HG03066 (cell line): ENCODE measurements around the gene RAB9A.
"Not testable (repeated sequence)": the region's sequence is repeated elsewhere in the genome, so short reads cannot be mapped to it uniquely, and the experiment has no call there.

Experiments
- ATAC-seq: cut with Tn5 transposase; IDR thresholded peaks from one replicate; pipeline ENCODE4 v1.9.1; 2021; ENCODE audit warnings: low read depth; ENCODE audit not compliant: unreplicated experiment

Gene RAB9A, protein sequence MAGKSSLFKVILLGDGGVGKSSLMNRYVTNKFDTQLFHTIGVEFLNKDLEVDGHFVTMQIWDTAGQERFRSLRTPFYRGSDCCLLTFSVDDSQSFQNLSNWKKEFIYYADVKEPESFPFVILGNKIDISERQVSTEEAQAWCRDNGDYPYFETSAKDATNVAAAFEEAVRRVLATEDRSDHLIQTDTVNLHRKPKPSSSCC

DNA sequence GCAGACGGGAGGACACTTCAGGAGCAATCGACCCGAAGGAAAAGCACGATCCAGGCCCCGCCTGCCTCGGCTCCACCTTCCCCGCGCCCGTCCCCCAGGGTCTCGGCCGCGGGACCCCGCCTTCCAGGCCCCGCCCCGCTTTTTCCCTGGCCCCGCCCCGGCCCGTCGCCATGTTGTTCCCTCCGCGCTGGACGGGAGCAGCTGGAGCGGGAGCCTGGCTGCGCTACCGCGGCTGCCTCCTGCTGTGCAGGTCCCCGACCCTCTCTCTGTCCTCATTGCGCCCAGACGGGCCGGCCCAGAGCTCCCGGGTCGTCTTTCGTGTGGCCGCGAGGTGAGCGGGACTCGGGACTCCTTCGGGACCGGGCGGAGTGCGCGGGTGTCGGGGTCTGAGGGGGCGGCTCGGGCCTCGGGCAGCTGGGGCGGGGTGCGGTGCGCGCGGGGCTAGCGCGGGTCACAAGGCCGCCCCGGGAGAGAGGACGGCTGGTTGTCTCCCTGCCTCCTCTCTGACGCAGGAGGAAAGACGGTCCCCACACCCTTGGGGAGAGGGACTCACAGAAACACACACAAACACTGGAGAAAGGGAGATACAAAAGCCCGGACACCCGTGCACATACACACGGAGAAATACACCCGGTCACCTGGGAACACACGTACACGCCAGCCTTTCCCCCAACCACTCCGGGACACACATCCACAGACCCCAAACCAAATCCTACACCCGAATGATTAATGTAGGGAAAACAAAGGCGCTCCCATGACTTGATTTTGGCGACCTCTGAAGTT lies at the start of gene RAB9A:
Gene RAB9A, plus strand, starts transcription at position 171 of the 783 bp plus-strand sequence. CDS start 19,619 bp downstream, outside the sequence.
- peak; percentile 78 for ATAC-seq

DNA sequence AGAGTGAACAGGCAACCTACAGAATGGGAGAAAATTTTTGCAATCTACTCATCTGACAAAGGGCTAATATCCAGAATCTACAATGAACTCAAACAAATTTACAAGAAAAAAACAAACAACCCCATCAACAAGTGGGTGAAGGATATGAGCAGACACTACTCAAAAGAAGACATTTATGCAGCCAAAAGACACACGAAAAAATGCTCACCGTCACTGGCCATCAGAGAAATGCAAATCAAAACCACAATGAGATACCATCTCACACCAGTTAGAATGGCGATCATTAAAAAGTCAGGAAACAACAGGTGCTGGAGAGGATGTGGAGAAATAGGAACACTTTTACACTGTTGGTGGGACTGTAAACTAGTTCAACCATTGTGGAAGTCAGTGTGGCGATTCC lies 47.2 kb upstream of the RAB9A start:
- not testable (repeated sequence) for ATAC-seq

DNA sequence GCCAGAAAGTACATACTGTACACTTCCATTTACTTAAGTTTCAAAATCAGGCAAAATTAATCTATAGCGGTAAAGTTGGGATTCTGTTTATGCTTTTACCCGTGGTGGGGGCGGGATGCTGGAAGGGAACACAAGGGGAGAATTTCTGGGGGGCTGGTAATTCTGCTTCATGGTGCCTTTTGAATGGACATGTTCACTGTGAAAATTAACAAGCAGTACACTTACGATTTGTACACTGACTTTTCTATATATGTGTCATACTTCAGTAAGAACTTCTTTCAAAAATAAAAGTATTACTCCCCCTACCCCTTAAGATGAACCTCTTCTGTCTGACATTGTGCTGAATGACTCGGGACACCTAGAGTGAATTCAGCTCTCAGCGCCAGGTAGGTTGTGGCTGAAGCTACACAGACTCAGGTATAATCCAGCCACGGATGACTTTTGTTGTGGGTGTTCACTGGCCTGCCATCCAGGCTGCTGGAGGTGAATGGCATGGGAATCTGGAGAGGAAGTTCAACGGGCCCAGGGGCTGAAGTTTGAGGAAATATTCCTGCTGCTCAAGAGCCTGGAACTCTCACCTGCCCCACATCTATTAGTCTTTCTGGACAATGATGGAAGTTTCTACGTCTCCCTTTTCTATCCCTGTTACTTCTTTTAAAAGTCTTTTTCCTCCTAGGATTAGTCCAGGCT lies 43.3 kb upstream of the RAB9A start:
- ATAC-seq: no peak

DNA sequence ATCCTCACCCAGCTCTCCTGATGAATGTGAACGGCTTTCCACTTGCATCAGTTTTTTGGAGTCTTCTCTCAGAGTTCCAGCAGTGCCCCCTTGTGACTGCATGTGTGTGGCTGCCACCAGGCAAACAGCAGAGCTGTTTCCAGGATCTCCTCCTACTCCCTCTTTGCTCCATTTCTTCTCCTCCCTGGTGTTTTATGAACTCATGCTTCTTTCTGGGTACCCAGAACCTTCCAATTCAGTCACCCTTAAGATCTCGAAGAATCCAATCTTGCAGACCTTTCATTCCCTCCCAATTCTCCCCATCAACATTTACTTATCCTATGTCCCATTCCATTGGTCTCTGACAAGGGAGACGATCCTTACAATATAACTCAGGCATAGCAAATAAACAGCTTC lies 42.8 kb upstream of the RAB9A start:
- ATAC-seq: no peak

DNA sequence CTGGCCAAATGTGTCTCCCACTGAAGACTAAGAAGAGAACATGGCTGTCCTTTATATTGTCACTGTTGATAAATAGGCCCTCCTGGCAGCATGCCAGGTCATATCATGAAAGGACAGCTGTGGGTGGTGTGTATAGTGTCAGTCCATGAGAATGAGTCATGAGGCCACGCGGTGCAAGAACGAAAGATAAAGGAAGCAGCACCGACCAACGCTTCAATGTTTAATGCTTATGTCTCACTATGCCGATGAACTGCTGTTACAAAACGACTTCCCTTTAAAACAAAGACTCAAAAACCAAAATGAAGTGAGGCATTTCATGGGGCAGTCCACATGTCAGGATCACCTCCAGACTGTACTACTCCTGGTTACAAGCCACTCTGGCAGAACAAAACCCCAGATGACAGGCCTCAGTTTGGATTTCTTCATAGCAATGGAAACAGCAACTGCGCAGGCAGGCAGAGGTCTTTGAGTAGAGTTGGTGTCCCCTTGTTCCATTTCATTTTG lies 41.2 kb upstream of the RAB9A start:
- no peak for ATAC-seq

DNA sequence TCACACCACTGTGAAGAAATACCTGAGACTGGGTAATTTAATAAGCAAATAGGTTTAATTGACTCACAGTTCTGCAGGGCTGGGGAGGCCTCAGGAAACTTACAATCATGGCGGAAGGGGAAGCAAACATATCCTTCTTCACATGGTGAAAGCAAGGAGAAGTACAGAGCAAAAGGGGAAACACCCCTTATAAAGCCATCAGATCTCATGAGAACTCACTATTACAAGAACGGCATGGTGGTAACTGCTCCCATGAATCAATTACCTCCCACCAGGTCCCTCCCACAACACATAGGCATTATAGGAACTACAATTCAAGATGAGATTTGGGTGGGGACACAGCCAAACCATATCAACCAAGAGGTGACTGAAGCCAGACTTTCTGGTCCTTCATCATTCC lies 40.6 kb upstream of the RAB9A start:
- not testable (repeated sequence) for ATAC-seq

DNA sequence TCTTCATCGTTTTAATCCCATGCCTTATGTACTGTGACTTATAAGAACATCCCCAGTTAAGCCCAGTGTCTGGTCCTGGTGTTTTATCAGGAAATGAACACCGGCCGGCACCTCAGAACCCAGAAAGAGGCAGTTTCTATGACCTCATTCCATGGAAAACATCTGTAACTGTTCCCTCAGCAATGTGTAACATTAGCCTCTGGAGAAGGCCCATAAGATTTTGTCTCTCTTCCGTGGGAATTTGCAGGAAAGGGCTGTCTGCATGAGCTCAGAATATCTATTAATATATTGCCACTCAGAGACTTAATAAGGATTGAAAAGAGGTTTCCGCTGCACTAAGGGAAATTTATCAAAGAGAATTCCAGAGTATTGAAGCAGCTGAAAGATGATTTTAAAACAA lies 39.1 kb upstream of the RAB9A start:
- no peak for ATAC-seq

DNA sequence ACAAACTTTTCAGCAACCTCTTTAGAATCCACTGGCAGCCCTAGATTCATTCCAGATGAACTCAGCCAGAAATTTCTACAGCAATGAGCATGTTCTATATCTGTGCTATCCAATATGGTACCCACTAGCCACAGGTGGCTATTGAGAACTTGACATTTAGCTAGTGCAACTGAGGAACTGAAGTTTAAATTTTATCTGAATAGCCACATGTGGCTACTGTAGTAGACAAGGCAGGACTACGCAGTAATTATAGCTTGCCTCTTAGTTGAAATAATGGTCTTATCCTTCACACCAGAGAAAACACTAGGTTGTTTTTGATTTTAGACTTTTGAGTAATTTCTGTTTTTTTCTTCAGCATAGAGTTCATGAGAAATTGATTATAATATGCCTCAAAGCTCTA lies 38.6 kb upstream of the RAB9A start:
- ATAC-seq: no peak

DNA sequence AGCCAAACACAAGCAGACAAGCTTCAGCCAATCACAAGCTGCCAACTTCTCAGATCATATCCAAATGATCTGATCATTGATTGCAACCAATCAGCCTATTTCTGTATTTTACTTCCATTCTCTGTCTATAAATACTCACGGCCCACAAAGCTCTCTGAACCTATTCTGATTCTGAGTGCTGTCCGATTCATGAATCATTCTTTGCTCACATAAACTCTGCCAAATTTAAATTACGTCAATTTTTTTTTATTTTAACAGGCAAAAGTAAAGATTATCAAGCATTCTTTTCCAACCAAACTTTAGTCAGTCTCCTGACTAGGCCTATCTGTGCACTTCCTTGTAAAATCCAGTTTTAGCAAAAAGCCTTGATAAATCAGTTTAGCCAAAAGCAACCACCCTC lies 37.8 kb upstream of the RAB9A start:
- no peak for ATAC-seq

DNA sequence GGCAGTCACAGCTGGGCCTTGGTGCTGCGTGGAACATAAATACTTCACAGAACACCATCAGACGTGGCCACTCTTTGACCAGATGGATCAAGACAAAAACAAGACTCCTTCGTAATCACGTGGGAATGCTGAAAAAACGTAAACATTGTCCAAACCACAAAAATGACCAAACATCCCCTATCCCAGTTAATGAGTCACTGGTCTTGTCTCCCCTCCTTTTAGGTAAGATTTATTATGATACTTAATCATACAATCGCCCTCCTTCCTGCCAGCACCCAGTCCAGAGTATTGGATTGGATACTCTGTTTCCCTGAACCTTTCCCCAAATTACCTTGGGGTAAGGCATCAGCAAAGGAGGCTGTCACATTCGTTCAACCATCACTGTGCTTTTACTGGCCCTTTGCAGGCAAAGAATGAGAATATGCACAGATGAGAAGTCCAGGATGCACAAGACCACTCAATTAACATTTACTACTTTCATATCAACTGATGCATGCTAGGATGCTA lies 36.6 kb upstream of the RAB9A start:
- ATAC-seq: no peak

DNA sequence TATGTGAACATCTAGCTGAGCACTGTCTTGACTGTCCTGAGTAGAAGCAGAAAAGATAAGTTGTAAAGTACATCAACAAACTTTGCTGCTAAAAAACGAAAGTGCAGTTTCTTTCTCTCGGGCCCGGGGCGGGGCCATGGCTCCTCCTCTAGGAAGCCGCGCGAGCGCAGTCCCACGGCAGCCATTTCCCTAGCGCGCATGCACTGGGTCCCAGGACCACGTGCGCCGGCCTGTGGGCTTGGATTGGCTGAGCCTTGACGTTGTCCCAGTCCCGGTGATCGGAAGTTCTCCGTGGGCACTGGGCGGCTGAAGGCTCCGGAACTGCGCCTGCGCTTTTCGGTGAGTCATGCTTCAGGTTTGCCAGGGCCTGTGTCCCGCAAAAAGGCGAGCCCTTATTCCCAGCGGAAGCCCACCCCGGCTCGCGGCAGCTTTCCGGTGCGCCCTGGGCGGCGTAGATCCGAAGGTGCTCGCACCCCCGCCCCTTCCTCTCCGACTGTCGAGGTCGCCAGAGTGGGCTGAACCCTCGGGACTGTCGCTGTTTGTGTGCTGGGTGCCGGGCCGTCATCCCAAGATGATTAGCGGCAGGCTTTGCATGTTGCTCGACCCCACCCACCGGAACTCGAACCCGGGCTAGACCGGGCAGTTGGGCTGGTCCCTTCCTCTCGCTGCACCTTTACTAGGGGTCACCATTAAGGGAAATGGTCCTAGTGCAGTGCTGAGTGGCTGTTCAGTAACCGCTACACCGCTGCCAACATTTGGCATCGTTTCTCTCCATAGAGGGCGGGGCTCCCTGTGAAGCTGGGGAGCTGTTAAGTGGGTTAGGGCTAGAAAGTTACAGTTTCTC lies 35.9 kb upstream of the RAB9A start, which contains the start of gene TCEANC:
Gene TCEANC, plus strand, starts transcription at position 292 of the 844 bp plus-strand sequence. CDS start 9,368 bp downstream, outside the sequence.
- ATAC-seq: peak; percentile 88

DNA sequence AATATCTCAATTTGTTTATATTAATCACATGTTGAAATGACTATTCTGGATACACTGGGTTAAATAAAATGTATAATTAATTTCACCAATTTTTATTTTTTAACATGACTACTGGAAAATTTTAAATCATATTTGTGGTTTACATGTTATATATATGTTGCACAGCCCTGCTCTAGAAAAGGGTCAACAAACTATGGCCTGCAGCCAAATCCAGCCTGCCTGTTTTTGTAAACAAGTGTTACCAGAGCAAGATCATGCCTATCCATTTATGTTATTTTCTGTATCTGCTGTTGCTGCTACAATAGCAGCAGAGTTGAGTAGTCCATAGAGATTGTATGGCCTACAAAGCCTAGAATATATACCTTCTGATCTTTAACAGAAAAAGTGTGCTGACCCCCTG lies 34.8 kb upstream of the RAB9A start:
- ATAC-seq: no peak

DNA sequence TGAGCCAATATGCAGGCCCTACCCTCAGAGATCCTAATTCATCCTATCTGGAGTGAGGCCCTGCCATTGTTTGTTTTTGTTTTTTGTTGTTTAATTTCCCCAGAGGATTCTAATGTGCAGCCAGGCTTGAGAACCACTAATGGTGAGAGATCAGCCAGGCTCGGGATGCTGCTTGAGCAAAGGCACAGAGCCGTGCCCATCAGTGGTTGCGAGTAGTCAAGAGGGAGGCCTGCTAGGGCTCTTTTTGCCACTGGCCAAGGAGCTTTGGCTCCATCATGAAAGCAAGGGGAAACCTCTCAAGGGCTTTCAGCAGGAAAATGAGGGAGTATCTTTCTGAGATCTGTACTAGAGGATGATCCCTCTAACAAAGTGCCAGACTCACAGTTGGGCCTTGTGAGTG lies 33.3 kb upstream of the RAB9A start:
- no peak for ATAC-seq

DNA sequence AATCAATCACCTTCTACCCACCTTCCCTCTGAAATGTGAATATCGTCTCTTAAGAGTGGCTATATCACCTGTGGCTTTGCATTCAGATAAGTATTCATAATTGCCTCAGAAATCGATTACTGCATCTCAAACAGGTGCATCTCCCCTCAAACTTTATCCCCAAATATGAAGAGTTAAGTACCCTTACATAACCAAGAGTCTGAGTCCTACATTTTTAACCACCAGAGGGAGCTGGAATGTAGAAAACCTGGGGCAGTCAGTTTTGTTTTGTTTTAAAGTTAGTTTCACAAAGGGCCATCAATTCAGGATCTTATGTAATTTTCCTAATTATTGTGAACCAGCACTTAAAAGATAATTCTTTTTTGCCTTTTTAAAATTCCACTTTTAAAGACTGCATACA lies 30.3 kb upstream of the RAB9A start:
- no peak for ATAC-seq

DNA sequence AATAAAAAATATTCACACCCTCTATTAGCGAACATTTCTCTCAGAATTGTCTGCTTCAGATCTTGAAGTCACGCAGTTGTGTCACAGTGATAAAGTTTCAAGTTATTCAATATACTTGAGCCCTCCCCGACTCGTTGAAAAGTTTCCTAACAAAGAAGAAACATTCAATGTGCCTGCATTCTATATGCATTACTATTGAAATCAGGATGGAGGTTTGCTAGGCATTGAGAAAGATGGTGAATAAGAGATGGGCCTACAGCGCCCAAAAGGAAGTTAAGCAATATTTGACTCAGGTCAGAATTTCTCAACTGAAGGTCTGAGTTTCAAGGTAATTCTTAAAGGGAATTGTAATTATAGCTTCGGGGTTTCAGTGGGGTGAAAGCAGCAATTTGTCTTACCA lies 29.9 kb upstream of the RAB9A start:
- no peak for ATAC-seq

DNA sequence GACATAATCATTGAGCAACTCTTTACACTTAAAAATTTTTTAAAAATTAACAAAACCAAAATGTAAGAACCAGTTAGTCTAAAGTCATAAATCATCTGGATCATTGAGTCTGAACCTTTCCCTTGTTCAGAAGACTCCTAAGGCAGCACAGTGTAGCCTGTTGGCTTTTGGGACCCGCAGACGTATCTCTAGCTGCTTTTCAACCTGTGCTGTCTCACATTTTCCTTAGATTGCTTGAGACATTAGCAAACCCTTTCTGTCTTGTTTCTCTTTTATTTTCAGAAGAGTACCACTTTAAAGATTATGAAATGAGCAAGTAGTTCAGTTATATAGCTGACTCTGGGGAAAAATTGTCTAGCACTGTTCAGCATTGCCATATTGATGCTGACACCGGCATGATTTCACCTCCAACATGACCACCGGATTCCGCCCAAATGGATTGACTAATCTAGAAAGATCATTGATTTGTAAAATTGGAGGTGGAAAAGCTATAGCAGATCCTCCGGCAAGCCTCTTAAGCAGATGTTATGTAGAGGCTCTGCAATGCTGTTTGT lies 27.1 kb upstream of the RAB9A start:
- no peak for ATAC-seq

DNA sequence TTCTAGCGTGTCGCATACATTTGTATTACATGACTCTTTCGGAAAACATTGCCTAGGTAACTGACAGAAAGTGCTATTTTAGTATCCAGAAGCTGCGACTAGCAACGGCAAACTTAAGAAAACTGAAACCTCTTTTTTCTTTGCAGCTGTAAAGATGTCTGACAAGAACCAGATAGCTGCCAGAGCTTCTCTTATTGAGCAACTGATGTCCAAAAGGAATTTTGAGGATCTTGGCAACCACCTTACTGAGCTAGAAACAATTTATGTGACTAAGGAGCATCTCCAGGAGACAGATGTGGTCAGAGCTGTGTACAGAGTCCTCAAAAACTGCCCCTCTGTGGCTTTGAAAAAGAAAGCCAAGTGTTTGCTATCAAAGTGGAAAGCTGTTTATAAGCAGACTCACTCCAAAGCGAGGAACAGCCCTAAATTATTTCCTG lies 26.6 kb upstream of the RAB9A start:
- no peak for ATAC-seq

DNA sequence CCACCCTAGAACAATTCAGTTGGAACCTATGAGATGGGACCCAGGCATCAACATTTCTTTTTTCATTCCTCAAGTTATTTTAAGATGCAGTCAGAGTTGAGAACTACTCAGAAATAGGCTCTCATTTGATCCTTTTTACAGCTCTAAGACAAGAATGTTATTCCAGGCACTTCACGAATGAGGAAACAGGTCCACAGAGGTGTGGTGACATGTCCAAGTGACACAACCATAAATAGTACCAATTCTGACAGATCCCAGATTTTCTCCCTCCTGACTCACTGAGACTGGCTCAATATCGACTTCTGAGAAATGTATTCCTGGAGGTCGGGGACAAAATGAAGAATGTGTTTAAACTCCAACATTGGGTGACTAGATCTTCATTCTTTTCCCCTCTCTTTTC lies 24.9 kb upstream of the RAB9A start:
- no peak for ATAC-seq

DNA sequence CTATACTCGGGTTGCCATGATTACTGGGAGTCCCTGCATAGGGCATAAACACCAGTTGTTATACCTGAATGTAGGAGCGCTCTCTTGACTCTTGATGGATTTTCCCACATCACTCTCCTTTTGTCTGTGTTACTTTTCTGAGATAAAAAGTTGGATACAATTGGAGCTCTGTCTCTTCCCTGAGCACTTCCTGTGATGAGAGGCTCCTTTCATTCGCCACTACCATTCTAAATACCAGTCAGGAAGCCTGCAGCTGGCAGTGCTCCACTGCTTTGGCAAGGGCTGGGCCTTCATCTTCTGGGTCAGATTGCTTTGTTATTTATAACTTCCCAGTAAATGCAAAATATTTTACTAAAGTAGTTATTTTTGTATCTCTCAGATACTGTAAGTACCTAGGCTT lies 22.1 kb upstream of the RAB9A start:
- no peak for ATAC-seq

DNA sequence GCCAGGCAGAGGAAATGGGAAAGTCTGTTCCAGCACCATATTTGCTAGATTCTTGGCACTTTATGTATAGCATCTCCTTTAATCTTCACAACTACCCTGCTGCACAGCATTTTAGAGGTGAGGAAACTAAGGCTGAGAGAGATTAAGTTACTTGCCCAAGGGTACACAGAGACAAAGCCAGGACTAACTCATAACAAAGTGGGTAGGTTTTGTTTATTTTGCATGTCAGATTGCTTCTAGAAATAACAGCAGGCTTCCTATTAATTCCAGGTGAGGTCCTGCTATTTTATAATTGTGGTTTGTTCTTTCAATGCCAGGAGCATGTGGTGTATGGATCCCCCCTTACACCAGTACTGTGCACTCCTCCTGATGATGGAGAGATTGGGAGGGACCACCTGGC lies 21.0 kb upstream of the RAB9A start:
- ATAC-seq: no peak
